Measurements from ENCODE around the gene RNF26.

Gene RNF26

DNA sequence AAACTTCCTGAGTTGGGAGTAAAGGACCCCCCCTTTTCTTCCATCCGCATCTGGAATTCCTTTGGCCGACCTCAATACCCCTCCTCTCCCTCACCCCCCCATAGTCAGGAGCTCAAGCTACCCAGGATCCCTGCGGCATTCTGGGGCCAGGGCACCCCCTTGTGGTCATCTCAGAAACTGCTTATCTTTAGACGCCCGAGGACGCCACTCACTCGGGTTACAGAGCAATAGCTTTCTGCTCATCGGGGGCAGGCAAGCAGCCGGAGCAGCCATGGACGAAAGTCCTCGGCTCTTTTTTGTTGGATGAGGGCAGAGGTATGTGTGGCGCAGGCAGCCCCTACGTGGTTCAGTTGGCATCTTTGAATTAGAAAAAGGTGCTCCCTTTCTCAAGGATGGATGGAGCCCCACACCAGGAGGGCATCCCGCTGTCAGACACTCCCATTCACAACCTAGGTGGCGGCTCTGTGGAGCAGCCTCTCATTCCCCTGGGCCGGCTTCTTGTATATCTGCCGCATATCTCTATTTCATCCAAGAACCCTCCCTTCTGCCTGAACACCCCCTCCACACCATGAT lies 4.1 kb downstream of the RNF26 start:
- Mint-ChIP-seq H3K4me1 (ENCODE audit: low read depth) (peaks cover 42% of the 10 kb centered on the region), H3K27me3 (peaks cover 24% of the 10 kb centered on the region), H3K36me3 (ENCODE audit: low read depth) (peaks cover 16% of the 10 kb centered on the region), H3K27ac (no peak overlapping the region), H3K9me3 (no peaks in the 10 kb centered on the region), H3K4me3 (no peak overlapping the region)

DNA sequence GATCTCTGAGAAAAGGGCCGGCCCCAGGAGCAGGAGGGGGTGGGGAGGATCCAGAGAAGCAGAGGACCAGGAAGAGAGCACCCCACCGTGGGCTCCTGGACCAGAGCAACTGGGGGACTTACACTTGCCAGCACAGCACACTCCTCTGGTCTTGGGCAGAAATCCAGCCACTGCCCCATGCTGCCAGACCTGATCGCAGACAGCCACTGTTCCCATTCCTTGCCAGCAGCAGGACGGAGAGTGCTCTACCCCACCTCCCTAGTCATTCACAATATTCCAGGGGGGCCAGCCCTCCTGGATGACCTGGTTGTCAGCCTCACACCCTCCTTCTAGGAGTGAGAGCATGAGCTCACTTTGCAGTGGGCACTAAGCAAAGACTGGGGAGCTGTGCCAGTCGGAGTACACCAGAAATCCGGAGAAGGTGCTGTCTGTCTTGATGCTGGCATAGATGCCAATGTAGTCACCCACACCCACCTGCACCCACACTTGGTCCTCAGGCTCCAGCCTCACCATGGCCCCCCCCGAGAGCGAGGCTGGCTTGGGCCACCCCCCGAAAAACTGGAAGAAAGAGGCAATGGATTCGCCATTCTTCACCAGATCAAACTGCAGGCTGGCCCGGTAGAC lies 4.8 kb downstream of the RNF26 start:
- Mint-ChIP-seq H3K4me3 (peak overlapping the region; percentile 59), H3K36me3 (ENCODE audit: low read depth) (peaks cover 16% of the 10 kb centered on the region), H3K27ac (no peak overlapping the region), H3K4me1 (ENCODE audit: low read depth) (peaks cover 38% of the 10 kb centered on the region), H3K9me3 (no peaks in the 10 kb centered on the region), H3K27me3 (peaks cover 24% of the 10 kb centered on the region)

DNA sequence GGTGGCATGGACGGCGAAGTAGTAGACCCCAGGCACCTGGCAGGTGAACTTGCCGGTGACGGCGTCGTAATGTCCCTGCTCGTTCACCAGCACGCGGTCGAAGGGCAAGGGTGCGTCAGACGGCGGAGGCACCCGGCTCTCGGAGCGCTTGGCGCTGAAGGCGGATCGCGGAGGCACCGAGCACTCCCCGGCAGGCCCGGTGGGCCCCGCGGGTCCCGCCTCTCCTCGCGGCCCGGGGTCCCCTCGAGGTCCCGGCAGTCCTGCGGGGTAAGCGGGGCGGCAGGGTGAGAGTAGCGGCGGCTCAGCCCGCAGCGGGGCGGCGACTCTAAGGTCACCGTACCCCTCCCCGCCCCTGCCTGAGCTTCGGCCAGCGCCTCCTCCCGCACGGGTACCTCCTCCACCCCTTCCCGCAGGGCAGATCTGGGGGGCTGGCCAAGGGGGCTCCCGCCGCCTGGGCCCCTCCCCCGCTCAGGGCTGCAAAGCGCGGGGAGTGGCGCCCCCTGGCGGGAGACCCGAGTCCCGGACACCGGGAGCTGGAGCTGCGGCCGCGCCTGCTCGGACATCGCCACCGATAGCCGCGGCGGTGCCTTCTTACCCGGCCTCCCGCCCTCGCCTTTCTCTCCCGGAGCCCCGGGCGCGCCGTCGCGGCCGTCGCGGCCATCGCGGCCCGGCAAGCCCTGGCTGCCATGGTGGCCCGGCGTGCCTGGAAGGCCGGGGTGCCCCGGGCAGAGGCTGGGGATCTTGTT lies 5.4 kb downstream of the RNF26 start:
- no peaks in the 10 kb centered on the region for H3K9me3 Mint-ChIP-seq
- peaks cover 24% of the 10 kb centered on the region for H3K27me3 Mint-ChIP-seq
- H3K4me3 Mint-ChIP-seq, result peak overlapping the region; percentile 59
- H3K36me3 Mint-ChIP-seq (ENCODE audit: low read depth), result peaks cover 16% of the 10 kb centered on the region
- peaks cover 36% of the 10 kb centered on the region for H3K4me1 Mint-ChIP-seq (ENCODE audit: low read depth)
- no peak overlapping the region for H3K27ac Mint-ChIP-seq

DNA sequence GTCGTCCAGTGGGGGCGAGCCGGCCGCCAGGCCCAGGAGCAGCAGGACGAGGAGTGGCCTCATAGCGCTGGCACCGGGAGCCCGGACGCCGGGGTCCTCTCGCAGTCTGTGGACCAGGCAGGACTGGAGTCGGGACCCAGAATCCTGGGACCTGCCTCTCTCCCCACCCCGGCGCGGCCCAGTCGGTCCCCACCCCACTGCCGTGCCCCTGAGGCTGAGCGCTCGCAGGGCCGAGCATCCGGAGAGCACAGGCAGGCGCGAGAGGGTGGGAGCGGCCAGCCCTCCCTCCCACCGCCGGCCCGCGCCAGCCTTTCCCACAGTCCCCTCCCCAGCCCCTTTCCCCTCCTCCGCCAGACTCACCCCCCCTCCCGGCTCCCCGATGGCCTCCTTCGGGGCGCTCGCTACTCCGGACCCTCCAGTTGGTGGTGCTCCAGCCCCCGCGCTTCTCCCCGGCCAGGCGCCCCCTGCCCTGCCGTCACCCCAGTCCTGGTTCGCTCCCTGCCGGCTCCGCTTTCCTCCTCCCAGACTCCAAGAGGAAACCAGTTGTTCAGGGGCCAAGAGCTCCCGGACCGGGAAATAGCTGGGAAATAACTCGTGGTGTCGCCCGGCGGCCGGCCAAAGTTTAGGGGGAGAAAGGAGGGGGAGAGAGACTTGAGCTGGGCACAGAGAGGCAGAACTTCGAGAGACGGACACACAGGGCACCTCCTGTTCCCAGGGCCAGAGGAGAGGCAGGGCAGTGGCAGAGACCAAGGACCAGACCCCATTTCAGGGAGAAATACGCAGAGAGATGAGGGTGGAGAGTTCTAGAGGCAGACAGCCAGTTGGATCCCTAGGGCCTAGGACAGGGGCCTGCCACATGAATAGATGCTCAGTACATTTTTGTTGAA lies 6.3 kb downstream of the RNF26 start, which contains the start of gene C1QTNF5:
Gene C1QTNF5 (minus strand): TSS at position 549 of the 887 bp plus-strand sequence. CDS start 486 bp downstream, at position 63.
- no peak within 1 kb of the TSS for H3K27ac Mint-ChIP-seq
- H3K9me3 Mint-ChIP-seq, result no peaks in the 10 kb centered on the region
- H3K27me3 Mint-ChIP-seq, result peaks cover 29% of the 10 kb centered on the region
- H3K4me3 Mint-ChIP-seq, result no peak within 1 kb of the TSS
- peaks cover 31% of the 10 kb centered on the region for H3K4me1 Mint-ChIP-seq (ENCODE audit: low read depth)
- peaks cover 16% of the 10 kb centered on the region for H3K36me3 Mint-ChIP-seq (ENCODE audit: low read depth)

DNA sequence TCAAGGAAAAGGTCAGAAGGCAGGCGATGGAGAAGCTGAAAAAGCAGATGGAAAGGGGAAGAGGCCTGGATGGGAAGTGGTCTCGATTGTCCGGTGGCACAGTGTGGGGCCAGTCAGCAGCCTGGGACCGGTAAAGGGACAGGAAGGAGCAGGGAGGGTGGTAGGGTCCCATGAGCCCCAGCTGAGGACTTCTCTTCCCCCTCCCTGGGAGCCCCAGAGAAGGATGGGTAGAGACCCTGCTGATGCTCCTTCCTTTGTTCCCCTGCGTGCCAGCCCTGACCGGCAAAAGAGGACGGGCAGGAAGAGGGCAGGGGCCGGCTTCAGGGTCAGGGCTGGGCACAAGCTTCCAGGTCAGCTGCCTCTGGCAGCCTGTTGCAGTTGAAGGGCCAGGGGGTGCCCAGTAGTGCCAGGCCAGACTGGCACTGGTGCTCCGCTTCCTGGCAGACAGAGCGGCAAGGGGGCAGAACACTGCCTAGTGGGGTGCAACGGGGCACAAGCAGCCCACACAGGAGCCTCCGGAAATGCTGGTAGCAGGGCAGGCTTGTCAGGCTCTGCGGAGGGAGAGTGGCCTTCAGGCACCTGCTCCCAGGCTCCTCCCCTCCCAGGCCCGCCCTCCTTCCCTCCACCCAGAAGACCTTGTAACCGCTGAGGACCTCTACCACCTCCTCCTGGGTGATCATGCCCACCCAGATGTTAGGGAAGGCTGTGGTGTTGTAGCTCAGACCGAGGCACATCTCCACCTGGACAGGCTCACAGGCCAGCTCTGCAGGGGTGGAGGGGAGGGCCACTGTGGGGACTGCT lies 7.1 kb downstream of the RNF26 start:
- Mint-ChIP-seq H3K27ac (no peak overlapping the region), H3K4me1 (ENCODE audit: low read depth) (peaks cover 22% of the 10 kb centered on the region), H3K9me3 (no peaks in the 10 kb centered on the region), H3K36me3 (ENCODE audit: low read depth) (peaks cover 11% of the 10 kb centered on the region), H3K4me3 (no peak overlapping the region), H3K27me3 (peaks cover 29% of the 10 kb centered on the region)

DNA sequence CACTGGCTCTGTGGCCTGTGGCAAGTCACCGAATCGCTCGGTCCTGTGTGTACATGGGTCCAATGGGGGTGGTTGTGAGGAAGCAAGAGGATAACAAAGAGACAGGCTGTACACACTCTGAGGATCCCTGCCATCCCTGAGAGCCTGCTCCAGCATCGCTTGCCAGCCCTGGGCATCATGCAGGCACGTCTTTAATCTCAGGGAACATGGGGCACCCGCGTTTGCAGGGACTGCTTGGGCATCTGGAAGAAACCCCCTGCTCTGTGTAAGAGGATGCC lies 7.6 kb downstream of the RNF26 start:
- Mint-ChIP-seq H3K4me3 (no peak overlapping the region), H3K27me3 (peaks cover 29% of the 10 kb centered on the region), H3K4me1 (ENCODE audit: low read depth) (peaks cover 17% of the 10 kb centered on the region), H3K9me3 (no peaks in the 10 kb centered on the region), H3K27ac (no peak overlapping the region), H3K36me3 (ENCODE audit: low read depth) (peaks cover 7% of the 10 kb centered on the region)

DNA sequence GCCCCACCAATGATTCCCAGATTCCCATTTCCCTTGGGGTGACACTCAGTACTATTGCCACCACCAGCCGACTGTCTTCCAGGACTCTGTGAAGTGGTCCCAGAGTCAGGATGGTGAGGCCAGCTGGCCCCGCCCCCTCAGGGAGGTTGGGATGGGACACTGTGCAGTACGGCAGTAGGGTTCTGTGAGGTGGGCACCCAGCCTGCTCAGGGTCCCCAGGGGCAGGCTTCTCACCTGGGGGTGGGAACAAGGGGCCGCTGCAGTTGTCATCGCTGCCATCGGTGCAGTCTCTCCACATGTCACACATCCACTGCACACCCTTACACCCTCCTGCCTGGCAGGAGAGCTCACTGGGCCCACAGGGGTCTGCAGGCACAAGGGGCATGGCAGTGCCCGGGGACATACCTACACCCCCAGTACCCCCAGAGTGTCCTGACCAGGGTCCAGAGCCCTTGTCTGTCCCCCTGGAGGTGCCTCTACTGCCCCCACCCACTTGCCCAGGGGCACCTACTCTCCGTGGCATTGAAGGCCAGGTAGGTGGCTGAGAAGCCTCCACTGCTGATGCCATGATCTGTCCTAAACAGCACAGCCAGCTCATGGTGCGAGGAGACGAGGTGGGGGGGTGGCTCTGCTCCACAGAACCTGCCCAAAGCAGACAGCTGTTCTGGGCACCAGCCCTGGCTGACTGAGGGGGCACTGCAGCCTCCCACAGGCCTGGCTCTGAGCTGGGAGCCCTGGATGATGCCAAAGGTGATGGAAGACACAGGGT lies 8.2 kb downstream of the RNF26 start:
- Mint-ChIP-seq H3K27me3 (peaks cover 29% of the 10 kb centered on the region), H3K4me3 (no peak overlapping the region), H3K27ac (no peak overlapping the region), H3K4me1 (ENCODE audit: low read depth) (peaks cover 17% of the 10 kb centered on the region), H3K9me3 (no peaks in the 10 kb centered on the region), H3K36me3 (ENCODE audit: low read depth) (peaks cover 2% of the 10 kb centered on the region)

DNA sequence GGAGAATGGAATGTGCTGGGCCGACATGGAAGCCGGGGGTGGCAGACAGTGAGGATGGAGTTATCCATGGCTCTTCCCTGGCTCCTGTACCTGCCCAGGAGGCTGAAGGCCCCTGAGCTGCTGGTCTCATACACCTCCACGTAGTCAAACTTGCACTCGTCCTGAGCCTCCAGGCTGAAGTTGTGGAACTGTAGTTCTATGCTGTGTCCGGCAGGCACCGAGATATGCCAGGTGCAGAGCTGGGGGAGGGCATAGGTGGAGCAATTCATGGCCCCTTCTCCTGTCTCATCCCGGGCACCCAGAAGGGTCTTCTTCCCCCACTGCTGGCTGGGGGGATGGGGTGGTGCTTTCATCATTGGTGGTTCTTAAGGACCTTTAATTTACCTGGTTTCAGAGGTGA lies 9.4 kb downstream of the RNF26 start:
- no peaks in the 10 kb centered on the region for H3K36me3 Mint-ChIP-seq (ENCODE audit: low read depth)
- H3K27me3 Mint-ChIP-seq, result peaks cover 24% of the 10 kb centered on the region
- no peaks in the 10 kb centered on the region for H3K9me3 Mint-ChIP-seq
- H3K4me3 Mint-ChIP-seq, result no peak overlapping the region
- no peak overlapping the region for H3K27ac Mint-ChIP-seq
- peaks cover 10% of the 10 kb centered on the region for H3K4me1 Mint-ChIP-seq (ENCODE audit: low read depth)

DNA sequence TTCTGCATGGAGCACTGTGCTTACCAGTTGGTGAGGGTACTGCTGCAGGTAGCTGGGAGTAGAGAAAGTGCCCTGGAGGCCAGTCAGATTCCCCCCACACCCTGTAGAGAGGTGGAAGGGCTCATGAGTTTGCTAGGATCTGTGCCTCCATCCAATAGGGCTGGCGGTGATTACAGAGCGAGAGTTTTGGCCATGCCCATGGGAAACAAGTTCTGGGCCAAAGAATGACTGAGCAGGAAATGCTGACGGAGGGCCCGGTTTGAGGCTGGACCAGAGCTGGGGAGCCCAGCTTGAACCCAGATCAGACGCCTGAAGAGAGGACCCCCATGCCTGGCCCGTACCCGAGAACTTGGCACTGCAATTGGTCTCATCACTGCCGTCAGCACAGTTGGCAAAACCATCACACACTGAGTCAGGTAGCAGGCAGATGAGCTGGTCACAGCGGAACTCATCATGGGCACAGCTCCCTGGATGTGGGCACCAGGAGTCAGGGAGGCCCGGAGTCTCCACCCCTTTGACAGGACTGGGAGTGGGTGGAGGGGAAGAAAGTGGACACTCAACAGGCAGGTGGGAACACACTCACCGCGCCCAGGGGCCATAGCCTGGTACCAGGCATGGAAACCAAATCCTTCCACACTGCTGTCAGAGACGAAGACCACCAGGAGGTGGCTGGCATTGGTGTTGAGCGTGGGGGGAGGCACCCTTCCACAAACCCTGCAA lies 10.1 kb downstream of the RNF26 start:
- Mint-ChIP-seq H3K27me3 (peaks cover 19% of the 10 kb centered on the region), H3K27ac (no peak overlapping the region)

DNA sequence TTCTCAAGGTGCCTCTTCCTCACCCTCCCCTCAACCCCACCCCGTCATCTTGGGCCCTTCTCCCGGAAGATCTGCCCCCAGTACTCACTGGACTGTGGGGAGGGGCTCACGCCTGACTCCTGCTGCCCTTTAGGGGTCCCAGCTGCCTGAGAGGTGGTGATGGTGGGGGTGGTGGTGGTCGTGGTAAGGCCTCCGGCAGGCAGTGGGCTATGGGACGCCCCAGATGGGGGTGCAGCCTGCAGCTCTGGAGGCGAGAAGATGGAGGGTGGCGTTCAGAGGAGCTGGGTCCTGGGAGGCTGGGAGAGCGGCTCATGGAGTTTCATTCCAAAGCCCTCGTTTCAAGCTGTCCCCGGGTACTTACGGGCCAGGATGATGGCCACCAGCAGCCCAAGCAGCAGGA lies 11.4 kb downstream of the RNF26 start:
- peaks cover 18% of the 10 kb centered on the region for H3K27me3 Mint-ChIP-seq
- H3K4me3 Mint-ChIP-seq, result no peak overlapping the region
- no peak overlapping the region for H3K27ac Mint-ChIP-seq
- H3K4me1 Mint-ChIP-seq (ENCODE audit: low read depth), result peaks cover 6% of the 10 kb centered on the region
- H3K9me3 Mint-ChIP-seq, result no peaks in the 10 kb centered on the region
- H3K36me3 Mint-ChIP-seq (ENCODE audit: low read depth), result no peaks in the 10 kb centered on the region

More for the DNA sequence above, 10.1 kb downstream of the RNF26 start:
- no peaks in the 10 kb centered on the region for H3K36me3 Mint-ChIP-seq (ENCODE audit: low read depth)
- H3K9me3 Mint-ChIP-seq, result no peaks in the 10 kb centered on the region
- peaks cover 6% of the 10 kb centered on the region for H3K4me1 Mint-ChIP-seq (ENCODE audit: low read depth)
- no peak overlapping the region for H3K4me3 Mint-ChIP-seq

DNA sequence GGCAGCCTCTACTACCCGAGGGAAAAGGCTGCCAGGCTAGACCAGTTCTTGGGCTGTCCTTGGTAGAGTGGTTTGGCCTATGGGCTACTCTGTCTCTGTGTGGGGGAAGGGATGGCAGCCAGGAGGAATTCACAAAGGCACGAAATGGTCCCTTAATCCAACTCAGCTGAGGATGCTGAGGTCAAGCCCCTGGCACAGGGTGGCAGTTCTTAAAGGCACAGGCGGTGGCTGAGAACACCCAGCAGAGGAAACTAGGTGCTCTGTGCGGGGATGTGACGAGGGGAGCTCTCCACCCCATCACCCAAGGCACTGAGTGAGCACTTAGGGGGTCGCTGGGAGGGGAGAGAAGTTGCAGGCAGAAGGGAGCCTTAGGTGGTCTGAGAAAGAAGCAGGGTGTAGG lies 12.3 kb downstream of the RNF26 start, which contains the start of gene MFRP:
Gene MFRP (minus strand): TSS at position 101 of the 400 bp plus-strand sequence. CDS start 192 bp downstream, outside the sequence.
- Mint-ChIP-seq H3K27ac (no peak within 1 kb of the TSS), H3K4me3 (no peak within 1 kb of the TSS), H3K27me3 (peaks cover 18% of the 10 kb centered on the region), H3K36me3 (ENCODE audit: low read depth) (no peaks in the 10 kb centered on the region), H3K9me3 (no peaks in the 10 kb centered on the region), H3K4me1 (ENCODE audit: low read depth) (no peaks in the 10 kb centered on the region)

DNA sequence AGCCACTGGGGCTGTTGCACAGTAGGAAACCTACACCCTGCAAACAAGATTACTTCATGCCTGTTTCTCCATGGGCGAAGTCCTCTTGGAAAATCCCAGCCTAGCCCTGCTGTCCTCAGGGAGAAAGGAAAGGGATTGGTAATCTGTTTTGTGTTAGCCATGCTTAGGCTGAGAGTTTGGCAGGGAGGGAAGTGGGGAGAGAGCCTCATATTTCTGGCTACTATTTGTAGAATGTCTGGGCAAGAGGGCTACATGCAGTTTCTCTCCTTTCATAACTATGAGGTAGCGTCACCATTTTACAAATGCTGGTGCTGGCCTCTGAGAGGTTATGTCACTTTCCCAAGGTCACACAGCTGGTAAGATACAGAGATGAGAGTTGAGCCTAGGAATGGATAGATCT lies 12.9 kb downstream of the RNF26 start:
- H3K27me3 Mint-ChIP-seq, result peaks cover 18% of the 10 kb centered on the region
- no peak overlapping the region for H3K4me3 Mint-ChIP-seq
- no peaks in the 10 kb centered on the region for H3K36me3 Mint-ChIP-seq (ENCODE audit: low read depth)
- H3K9me3 Mint-ChIP-seq, result no peaks in the 10 kb centered on the region
- no peak overlapping the region for H3K27ac Mint-ChIP-seq
- H3K4me1 Mint-ChIP-seq (ENCODE audit: low read depth), result no peaks in the 10 kb centered on the region

DNA sequence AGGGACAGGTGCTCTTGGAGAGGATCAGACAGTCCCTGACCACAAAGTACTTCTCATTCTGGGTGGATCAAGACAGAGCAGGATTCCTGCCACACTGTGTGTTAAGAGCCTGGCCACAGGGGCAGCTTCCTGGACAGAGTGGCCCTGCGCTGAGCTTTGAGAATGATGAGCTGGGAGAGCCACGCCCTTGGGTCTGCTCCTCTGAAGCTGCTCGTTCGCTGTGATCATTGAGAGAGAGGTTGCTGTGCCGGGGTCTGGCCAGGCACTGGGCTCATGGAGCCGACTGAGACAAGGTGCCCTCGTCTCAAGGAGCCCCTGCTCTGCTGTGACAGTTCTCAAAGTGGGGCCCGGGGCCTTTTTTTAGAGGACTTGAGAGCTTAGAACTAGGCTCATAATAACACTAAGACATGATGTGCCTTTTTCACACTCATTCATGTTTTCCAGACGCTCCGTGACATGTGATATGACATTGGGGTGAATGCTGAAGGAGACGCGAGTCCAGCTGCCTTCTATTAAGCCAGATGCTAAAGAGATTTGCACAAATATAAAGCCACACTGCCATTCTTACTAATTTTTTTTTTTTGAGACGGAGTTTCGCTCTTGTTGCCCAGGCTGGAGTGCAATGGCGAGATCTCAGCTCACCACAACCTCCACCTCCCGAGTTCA lies 13.7 kb downstream of the RNF26 start:
- no peaks in the 10 kb centered on the region for H3K36me3 Mint-ChIP-seq (ENCODE audit: low read depth)
- H3K9me3 Mint-ChIP-seq, result no peaks in the 10 kb centered on the region
- no peak overlapping the region for H3K4me3 Mint-ChIP-seq
- H3K4me1 Mint-ChIP-seq (ENCODE audit: low read depth), result no peaks in the 10 kb centered on the region
- H3K27ac Mint-ChIP-seq, result no peak overlapping the region
- peaks cover 24% of the 10 kb centered on the region for H3K27me3 Mint-ChIP-seq

Data from stimulated activated naive CD8-positive, alpha-beta T cell treated with anti-CD3 and anti-CD28 coated beads, Interleukin-15, Interleukin-2, amounts not matched to agents 100 ng/mL and 50 ng/mL, for 24 hours (primary cell).